Liver (tissue), 9 donors: Measurements from ENCODE around the gene SPSB1. TPM values are rescaled to one million over a fixed set of nuclear protein-coding genes. Genes with fewer than 3 reads are reported as not detected.

Experiments
- DNase-seq: peaks from one replicate; pipeline ENCODE4 v3.0.0-alpha.2; 2017; ENCODE audit warnings: low spot score
- H3K27ac ChIP-seq, 2 donors: one replicate each; pipeline ENCODE4 v1.7.0; 2013; ENCODE audit warnings: inconsistent platforms in 2 of 2, low read length in 2 of 2, control low read depth in 1 of 2, low read depth in 1 of 2, mild to moderate bottlenecking in 1 of 2
- H3K27me3 ChIP-seq, 4 donors: one replicate each; pipeline versions ENCODE4 v1.6.1 to v1.7.0; 2013; ENCODE audit warnings: low read length in 3 of 4, inconsistent platforms in 1 of 4, mild to moderate bottlenecking in 1 of 4, moderate library complexity in 1 of 4; ENCODE audit not compliant: control insufficient read depth in 4 of 4, insufficient read depth in 4 of 4
- H3K36me3 ChIP-seq, 4 donors: one replicate each; pipeline versions ENCODE4 v1.6.1 to v1.7.0; 2013; ENCODE audit warnings: low read length in 3 of 4, mild to moderate bottlenecking in 3 of 4, low read depth in 1 of 4, moderate library complexity in 1 of 4; ENCODE audit not compliant: control insufficient read depth in 4 of 4, insufficient read depth in 3 of 4
- H3K4me1 ChIP-seq, 4 donors: one replicate each; pipeline versions ENCODE4 v1.6.1 to v1.7.0; 2013; ENCODE audit warnings: low read length in 3 of 4, mild to moderate bottlenecking in 3 of 4, moderate library complexity in 1 of 4; ENCODE audit not compliant: control insufficient read depth in 4 of 4, insufficient read depth in 4 of 4
- H3K4me3 ChIP-seq, 3 donors: one replicate each; pipeline versions ENCODE4 v1.6.1 to v1.7.0; 2013; ENCODE audit warnings: low read length in 3 of 3, control low read depth in 1 of 3, low read depth in 1 of 3, mild to moderate bottlenecking in 1 of 3
- H3K9ac ChIP-seq, 2 donors: one replicate each; pipeline ENCODE4 v1.7.0; 2013; ENCODE audit warnings: low read length in 2 of 2, mild to moderate bottlenecking in 2 of 2, moderate library complexity in 2 of 2, control low read depth in 1 of 2, low read depth in 1 of 2
- H3K9me3 ChIP-seq, 4 donors: one replicate each; pipeline versions ENCODE4 v1.6.1 to v1.7.0; 2013; ENCODE audit warnings: low read length in 3 of 4; ENCODE audit not compliant: control insufficient read depth in 4 of 4
- EGR1 ChIP-seq, 2 donors: IDR thresholded peaks; 2 replicates each; pipeline ENCODE4 v1.6.1; 2016 to 2018; ENCODE audit warnings: antibody characterized with exemption in 2 of 2, low read depth in 2 of 2
- FOXA1 ChIP-seq: IDR thresholded peaks from 2 replicates; pipeline ENCODE4 v1.6.1; 2016; ENCODE audit warnings: antibody characterized with exemption
- FOXA2 ChIP-seq: IDR thresholded peaks from 2 replicates; pipeline ENCODE4 v1.6.1; 2016; ENCODE audit warnings: antibody characterized with exemption
- GABPA ChIP-seq, 2 donors: IDR thresholded peaks in 1 of 2; conservative IDR thresholded peaks in 1 of 2; 2 replicates each; pipeline ENCODE4 v1.6.1; 2016; ENCODE audit warnings: antibody characterized with exemption in 2 of 2, mild to moderate bottlenecking in 1 of 2, moderate library complexity in 1 of 2
- HNF4A ChIP-seq, 2 donors: conservative IDR thresholded peaks; 2 replicates each; pipeline ENCODE4 v1.6.1; 2016; ENCODE audit warnings: antibody characterized with exemption in 2 of 2, mild to moderate bottlenecking in 2 of 2
- HNF4G ChIP-seq: IDR thresholded peaks from 2 replicates; pipeline ENCODE4 v1.6.1; 2016; ENCODE audit warnings: antibody characterized with exemption
- JUND ChIP-seq, 2 donors: IDR thresholded peaks; 2 replicates each; pipeline ENCODE4 v1.6.1; 2016; ENCODE audit warnings: antibody characterized with exemption in 2 of 2
- MAX ChIP-seq: IDR thresholded peaks from 2 replicates; pipeline ENCODE4 v1.6.1; 2016; ENCODE audit warnings: antibody characterized with exemption
- NR2F2 ChIP-seq: IDR thresholded peaks from 2 replicates; pipeline ENCODE4 v1.6.1; 2016; ENCODE audit warnings: antibody characterized with exemption
- RAD21 ChIP-seq, 2 donors: IDR thresholded peaks; 2 replicates each; pipeline ENCODE4 v1.6.1; 2016; ENCODE audit warnings: antibody characterized with exemption in 2 of 2, mild to moderate bottlenecking in 2 of 2
- REST ChIP-seq: IDR thresholded peaks from 2 replicates; pipeline ENCODE4 v1.6.1; 2016; ENCODE audit warnings: antibody characterized with exemption, mild to moderate bottlenecking
- RXRA ChIP-seq, 2 donors: IDR thresholded peaks; 2 replicates each; pipeline ENCODE4 v1.6.1; 2017 to 2018; ENCODE audit warnings: antibody characterized with exemption in 2 of 2, mild to moderate bottlenecking in 1 of 2
- SP1 ChIP-seq: IDR thresholded peaks from 2 replicates; pipeline ENCODE4 v1.6.1; 2018; ENCODE audit warnings: antibody characterized with exemption, mild to moderate bottlenecking
- TAF1 ChIP-seq: conservative IDR thresholded peaks from 2 replicates; pipeline ENCODE4 v1.6.1; 2016; ENCODE audit warnings: antibody characterized with exemption, mild to moderate bottlenecking
- YY1 ChIP-seq: IDR thresholded peaks from 2 replicates; pipeline ENCODE4 v1.6.1; 2016; ENCODE audit warnings: antibody characterized with exemption, mild to moderate bottlenecking
- ZBTB33 ChIP-seq: IDR thresholded peaks from 2 replicates; pipeline ENCODE4 v1.6.1; 2016; ENCODE audit warnings: antibody characterized with exemption
- WGBS: extraction: QIAGEN DNeasy Blood & Tissue Kit; methylation state at CpG from one replicate; pipeline ENCODE4 v1.1.7; 2013; 5-methylcytosine and 5-hydroxymethylcytosine counted together
- polyA plus RNA-seq, 2 donors: library from polyadenylated mRNA; stranded (reverse) in 1 of 2; unstranded in 1 of 2; fragments of 200-250 nt in 1 of 2; fragments of >200 nt in 1 of 2; fragmentation: Nextera tagmentation in 1 of 2; extraction: Ambion mirVana in 1 of 2; gene quantifications; one replicate each; pipeline versions ENCODE4 v1.2.1 to v1.2.3, GENCODE V29; 2013 to 2015
- total RNA-seq, 2 donors: library from RNA; depleted of rRNA; stranded (reverse); fragments of >200 nt; gene quantifications; one replicate each; pipeline ENCODE4 v1.2.3, GENCODE V29; 2014
- TF ChIP-seq, protein P1 (sequence below): fragments of 150-350 bp; IDR thresholded peaks from 2 replicates; pipeline ENCODE4 v1.5.1; 2017; ENCODE audit warnings: improper control_type of control experiment, low read depth, low read length; ENCODE audit not compliant: missing input control
- TF ChIP-seq, protein P2 (sequence below): IDR thresholded peaks from 2 replicates; pipeline ENCODE4 v1.6.1; 2016; ENCODE audit warnings: antibody characterized with exemption
- donor health status: healthy.
- donor health status: healthy.
- donor health status: healthy.
- donor health status: healthy.
- donor health status: healthy.

The SPSB1 gene
- total and polyA plus RNA-seq, 4 donors: 4.1 to 22.6 (median 14.8) TPM

DNA sequence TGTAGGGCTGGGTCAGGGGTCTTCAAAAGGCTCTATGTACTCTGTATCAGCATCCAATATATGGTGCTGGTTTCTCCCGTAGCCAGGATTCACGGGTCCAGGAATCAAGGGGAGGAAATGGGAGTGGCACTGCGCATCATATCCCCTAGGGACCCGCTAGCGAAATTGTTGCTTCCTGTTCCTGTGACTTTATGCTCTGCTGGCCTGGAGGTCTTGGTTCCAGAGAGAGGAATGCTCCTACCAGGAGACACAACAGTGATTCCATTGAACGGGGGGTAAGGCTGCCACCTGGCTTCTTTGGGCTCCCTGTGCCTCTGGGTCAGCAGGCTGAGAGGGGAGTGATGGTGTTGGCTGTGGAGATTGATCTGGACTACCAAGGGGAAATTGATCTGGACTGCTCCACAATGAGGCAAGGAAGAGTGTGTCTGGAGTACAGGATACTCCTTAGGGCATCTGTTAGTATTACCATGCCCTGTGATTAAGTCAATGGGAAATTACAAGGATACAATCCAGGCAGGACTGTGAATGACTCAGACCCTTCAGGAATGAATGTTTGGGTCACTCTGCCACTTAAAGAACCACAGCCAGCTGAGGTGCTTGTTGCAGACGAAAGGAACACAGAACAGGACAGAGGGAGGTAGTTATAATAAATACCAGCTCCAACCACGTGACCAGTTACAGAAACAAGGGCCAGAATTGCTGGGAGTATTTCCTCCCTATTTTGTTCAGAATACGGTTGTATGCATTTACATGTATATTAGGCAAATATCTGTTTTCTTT lies 10.2 kb downstream of the SPSB1 start:
- Histone ChIP-seq H3K4me3 (no peak overlapping the region), H3K4me1 (peaks cover 0 to 2% (median 0%) of the 10 kb centered on the region in 4 donors), H3K27ac (no peak overlapping the region), H3K36me3 (peaks cover 0 to 6% (median 0%) of the 10 kb centered on the region in 4 donors), H3K9me3 (no peaks in the 10 kb centered on the region), H3K27me3 (no peaks in the 10 kb centered on the region), H3K9ac (no peak overlapping the region)
- no peak for DNase-seq
- 74% methylated on average over 9 of the region's 9 CpGs for WGBS
- no peak for TF ChIP-seq FOXA2
- no peak for TF ChIP-seq MAX
- TF ChIP-seq GABPA (IDR thresholded peaks at IDR 0.05 in 1 of 2, conservative IDR thresholded peaks at IDR 0.05 in 1 of 2): no peak
- TF ChIP-seq JUND (IDR thresholded peaks at IDR 0.05): no peak
- no peak for TF ChIP-seq FOXA1
- TF ChIP-seq ZBTB33: no peak
- no peak for TF ChIP-seq RXRA (IDR thresholded peaks at IDR 0.05)
- no peak for TF ChIP-seq YY1
- TF ChIP-seq, protein P1, sequence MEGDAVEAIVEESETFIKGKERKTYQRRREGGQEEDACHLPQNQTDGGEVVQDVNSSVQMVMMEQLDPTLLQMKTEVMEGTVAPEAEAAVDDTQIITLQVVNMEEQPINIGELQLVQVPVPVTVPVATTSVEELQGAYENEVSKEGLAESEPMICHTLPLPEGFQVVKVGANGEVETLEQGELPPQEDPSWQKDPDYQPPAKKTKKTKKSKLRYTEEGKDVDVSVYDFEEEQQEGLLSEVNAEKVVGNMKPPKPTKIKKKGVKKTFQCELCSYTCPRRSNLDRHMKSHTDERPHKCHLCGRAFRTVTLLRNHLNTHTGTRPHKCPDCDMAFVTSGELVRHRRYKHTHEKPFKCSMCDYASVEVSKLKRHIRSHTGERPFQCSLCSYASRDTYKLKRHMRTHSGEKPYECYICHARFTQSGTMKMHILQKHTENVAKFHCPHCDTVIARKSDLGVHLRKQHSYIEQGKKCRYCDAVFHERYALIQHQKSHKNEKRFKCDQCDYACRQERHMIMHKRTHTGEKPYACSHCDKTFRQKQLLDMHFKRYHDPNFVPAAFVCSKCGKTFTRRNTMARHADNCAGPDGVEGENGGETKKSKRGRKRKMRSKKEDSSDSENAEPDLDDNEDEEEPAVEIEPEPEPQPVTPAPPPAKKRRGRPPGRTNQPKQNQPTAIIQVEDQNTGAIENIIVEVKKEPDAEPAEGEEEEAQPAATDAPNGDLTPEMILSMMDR: no peak
- no peak for TF ChIP-seq HNF4A (conservative IDR thresholded peaks at IDR 0.05)
- TF ChIP-seq NR2F2: no peak
- no peak for TF ChIP-seq REST
- no peak for TF ChIP-seq HNF4G
- TF ChIP-seq TAF1: no peak
- TF ChIP-seq, protein P2, sequence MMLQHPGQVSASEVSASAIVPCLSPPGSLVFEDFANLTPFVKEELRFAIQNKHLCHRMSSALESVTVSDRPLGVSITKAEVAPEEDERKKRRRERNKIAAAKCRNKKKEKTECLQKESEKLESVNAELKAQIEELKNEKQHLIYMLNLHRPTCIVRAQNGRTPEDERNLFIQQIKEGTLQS: no peak
- no peak for TF ChIP-seq SP1
- TF ChIP-seq EGR1 (IDR thresholded peaks at IDR 0.05; ENCODE audit: low read depth in 2 of 2): no peak
- no peak for TF ChIP-seq RAD21 (IDR thresholded peaks at IDR 0.05)
